ENCODE data around the gene CAPN14. TPM values are rescaled to one million over a fixed set of nuclear protein-coding genes. Genes with fewer than 3 reads are reported as not detected.
A peak's percentile ranks its signal among the peaks of the same experiment; 100 is the strongest.

Gene CAPN14, protein sequence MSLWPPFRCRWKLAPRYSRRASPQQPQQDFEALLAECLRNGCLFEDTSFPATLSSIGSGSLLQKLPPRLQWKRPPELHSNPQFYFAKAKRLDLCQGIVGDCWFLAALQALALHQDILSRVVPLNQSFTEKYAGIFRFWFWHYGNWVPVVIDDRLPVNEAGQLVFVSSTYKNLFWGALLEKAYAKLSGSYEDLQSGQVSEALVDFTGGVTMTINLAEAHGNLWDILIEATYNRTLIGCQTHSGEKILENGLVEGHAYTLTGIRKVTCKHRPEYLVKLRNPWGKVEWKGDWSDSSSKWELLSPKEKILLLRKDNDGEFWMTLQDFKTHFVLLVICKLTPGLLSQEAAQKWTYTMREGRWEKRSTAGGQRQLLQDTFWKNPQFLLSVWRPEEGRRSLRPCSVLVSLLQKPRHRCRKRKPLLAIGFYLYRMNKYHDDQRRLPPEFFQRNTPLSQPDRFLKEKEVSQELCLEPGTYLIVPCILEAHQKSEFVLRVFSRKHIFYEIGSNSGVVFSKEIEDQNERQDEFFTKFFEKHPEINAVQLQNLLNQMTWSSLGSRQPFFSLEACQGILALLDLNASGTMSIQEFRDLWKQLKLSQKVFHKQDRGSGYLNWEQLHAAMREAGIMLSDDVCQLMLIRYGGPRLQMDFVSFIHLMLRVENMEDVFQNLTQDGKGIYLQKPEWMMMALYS
- not detected for total RNA-seq

- ATAC-seq = no peak
- DNase-seq (ENCODE audit: low spot score) = no peak
These were observed at the start of gene CAPN14 for GRCh38 chr2:31217465-31218200. Gene CAPN14, minus strand, starts transcription at chr2:31217515. Its CDS starts 12,068 bp downstream, at chr2:31205447.

DNA sequence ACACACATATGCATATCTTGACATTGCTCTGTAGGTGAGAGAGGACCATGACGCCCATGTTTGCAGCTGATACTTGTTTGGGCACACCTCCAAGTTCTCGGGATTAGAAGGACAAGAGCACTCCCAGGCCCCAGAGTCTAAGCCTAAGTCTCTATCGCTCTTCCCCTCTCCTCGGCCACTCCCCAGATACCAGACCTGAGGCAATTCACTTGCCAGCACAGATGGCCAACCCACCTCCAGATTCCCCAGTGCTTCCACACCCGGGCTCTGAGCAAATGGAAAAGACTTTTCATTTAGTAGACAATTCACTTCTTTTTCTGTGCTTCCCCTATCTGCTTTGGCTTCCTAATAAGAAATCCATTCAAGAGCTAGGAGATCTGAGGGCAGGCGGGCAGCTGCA is 49.5 kb upstream of the CAPN14 start:
- DNase-seq (ENCODE audit: low spot score) (no peak), ATAC-seq (no peak)

DNA sequence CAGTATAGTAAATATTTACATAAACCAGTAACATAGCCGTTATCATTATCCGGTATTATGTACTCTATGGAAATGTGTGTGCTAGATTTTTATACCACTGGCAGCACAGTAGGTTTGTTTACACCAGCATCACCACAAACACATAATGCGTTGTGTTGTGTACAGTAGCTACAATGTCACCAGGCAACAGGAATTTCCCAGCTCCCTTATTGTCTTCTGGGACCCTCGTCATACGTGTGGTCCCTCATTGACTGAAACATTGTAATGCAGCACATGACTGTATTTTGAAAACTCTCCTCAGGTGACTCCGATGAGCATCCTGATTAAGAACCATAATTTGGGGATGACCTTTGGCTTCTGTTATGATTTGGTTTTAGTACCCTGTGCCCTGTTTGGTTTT is 47.9 kb upstream of the CAPN14 start:
- no peak for ATAC-seq
- no peak for DNase-seq (ENCODE audit: low spot score)

DNA sequence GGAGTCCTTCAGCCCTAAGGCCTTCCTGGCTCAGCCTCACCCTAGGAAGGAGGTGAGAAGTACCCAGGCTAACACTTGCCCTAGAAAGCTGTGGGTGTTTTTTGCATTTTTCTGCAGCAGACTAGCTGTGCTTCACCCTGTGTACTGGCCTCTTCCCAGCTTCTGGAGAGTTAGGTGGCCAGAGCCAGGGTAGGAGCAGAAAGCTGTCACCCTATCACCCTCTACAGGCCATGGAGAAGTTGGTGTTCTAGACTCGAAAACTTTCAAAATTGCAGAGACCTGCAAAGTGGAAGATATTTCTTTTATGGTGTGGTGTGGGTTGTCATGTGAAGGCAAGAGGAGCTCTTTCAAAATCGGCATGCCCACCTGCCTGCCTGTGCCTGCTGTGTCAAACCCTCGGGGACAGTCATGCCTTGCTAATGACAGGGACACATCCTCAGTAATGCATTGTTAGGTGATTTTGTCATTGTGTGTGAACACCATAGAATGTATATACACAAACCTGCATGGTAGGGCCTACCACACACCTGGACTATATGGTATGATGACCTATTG is 46.4 kb upstream of the CAPN14 start:
- ATAC-seq = peak; percentile 26
- no peak for DNase-seq (ENCODE audit: low spot score)

DNA sequence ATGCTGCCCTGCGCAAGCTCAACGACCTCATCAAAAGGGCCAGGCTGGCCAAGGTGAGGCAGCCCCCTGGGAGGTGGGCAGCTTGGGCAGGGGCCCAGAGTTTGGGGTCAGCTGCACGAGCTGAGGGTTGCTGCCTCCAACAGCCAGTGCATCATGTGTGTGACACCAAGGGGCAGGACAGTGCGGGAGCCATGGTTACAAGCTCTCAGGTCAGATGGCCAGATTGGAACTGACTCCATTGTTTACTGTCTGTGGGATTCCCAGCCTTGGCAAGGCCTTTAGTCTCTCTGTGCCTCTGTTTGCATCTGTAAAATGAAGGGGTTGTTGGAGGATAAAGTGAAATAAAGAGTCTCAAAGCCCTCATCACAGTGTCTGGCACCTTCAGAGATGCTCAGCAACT is 43.6 kb upstream of the CAPN14 start:
- no peak for DNase-seq (ENCODE audit: low spot score)
- ATAC-seq = no peak

DNA sequence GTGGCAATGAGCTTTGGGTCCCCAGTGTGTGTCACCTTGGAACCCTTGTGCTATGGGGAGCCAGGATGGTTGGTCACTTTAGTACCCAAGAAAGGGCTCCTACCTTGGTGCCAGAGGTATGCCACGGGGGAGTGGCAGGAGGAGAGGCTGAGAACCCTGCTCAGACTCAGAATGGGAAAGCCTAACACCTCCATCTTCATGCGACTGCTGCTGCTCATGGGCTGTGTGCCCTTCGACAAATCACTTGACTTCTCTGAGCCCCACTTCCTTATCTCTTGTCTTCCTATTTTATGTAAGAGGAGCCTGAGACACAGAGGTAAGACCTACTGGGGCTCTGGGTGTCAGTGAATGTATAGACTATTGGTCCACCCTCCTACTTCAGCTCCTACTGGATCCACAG is 41.8 kb upstream of the CAPN14 start:
- DNase-seq (ENCODE audit: low spot score) (no peak), ATAC-seq (no peak)

DNA sequence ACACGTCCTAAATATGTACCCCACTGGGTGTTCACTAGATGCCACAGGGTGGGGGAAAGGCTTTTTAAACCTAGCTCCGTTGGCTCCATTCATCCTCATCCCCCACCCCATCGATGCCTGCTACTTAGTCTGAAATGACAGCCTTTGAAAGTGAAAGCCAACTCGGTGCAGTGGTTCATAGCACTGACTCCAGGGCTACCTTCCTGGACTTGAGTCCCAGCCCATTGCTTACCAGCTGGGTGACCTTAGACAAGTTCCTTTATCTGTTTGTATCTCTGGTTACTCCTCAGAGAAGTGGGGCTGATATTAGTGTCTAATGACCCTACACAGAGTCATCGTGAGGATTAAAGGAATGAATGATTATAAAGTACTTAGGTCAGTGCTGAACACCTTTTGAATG is 41.0 kb upstream of the CAPN14 start:
- DNase-seq (ENCODE audit: low spot score) (no peak), ATAC-seq (no peak)

DNA sequence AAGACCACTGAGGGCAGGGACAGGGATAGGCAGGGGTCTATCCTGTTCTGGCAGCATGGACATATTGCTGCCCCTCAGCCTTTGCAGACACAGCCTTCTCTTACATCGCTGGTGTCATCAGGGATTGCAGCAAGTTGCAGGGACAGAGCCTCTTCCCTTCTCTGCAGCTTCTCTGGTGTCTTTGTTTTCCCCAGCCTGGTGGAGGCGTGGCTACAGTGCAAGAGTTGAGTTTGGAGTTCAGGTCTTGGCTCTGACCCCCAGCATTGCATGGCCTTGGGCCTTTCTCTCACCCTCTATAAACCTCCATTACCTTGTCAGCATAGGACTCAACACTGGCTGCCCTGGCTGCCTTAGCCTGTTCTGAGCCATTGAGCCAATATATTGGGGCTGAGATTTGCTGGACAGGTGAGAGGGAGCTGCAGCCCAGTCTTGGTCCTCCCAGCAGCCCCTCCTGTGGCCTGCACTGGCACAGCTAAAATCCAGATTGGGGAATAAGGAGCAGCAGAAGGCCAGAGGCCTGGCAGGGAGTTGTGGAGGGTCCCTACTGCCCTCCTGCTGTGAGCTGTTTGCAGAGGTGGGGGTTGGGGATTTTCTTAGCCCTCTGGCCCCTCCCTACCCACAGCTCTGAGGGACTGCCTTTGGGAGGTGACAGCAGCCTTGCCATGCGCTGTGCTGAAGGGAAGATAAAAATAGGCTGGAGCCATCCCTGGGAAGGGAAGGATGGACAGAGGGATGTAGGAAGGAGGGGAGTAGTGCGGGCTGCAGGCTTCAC is 39.5 kb upstream of the CAPN14 start:
- DNase-seq (ENCODE audit: low spot score) (no peak), ATAC-seq (no peak)

DNA sequence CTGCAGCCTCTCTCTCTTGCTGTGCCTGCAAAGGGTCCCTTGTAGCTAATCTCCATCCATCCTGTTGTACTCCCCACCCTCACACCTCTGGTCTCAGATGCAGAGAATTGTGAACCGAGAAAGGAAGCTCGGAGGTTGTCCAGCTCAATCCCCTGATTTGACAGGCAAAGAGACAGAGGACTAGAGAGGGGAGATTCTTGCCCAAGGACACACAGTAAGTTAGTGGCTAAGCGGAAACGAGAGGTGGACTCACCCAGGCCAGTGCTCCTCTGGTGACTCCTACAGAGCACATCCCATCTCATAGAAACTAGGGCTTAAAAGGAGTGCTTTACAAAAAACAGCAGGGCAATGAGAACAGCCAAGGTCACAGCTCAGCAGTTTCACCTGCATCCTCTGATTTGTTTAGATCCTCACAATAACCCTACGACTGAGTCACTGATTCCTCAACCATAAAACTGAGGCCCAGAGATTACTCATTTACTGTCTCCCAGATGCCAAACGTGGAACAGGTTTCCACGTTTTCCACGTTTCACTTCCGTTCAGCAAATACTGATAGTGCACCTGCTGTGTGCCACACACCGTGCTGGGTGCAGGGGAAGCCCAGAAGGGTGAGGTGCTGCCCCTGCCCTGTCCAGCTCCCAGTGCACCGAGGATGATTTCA is 38.7 kb upstream of the CAPN14 start:
- no peak for ATAC-seq

GRCh38 chr2:31254237-31255203 is 37.2 kb upstream of the CAPN14 start:
- no peak for ATAC-seq

More for the DNA sequence above, 38.7 kb upstream of the CAPN14 start:
- DNase-seq (ENCODE audit: low spot score) = no peak

GRCh38 chr2:31253356-31254131 is 36.2 kb upstream of the CAPN14 start:
- DNase-seq (ENCODE audit: low spot score) = no peak
- ATAC-seq = no peak

More at GRCh38 chr2:31254237-31255203, 37.2 kb upstream of the CAPN14 start:
- DNase-seq (ENCODE audit: low spot score) = no peak

DNA sequence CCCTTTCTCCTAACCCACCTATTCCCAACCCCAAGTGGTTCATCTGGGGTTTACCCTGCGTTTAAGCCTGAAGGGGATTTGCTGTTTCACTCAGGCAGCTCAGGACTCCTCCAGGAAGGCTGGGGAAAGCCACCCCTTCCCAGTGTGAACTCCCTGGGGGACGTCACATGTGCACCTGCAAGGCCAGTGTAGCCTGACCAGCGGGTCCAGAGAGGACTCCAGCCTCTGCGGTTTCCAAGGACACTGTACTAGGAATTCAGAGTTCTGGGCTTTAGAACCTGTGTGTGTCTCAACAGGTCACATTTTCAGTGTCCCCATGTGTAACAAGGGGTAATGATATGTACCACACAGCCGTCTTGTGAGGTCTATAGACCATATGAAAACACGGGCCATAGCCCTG is 34.5 kb upstream of the CAPN14 start:
- ATAC-seq = no peak
- no peak for DNase-seq (ENCODE audit: low spot score)

- DNase-seq (ENCODE audit: low spot score) = no peak
- peak; percentile 69 for ATAC-seq
These were observed 33.7 kb upstream of the CAPN14 start for GRCh38 chr2:31251018-31251417.

DNA sequence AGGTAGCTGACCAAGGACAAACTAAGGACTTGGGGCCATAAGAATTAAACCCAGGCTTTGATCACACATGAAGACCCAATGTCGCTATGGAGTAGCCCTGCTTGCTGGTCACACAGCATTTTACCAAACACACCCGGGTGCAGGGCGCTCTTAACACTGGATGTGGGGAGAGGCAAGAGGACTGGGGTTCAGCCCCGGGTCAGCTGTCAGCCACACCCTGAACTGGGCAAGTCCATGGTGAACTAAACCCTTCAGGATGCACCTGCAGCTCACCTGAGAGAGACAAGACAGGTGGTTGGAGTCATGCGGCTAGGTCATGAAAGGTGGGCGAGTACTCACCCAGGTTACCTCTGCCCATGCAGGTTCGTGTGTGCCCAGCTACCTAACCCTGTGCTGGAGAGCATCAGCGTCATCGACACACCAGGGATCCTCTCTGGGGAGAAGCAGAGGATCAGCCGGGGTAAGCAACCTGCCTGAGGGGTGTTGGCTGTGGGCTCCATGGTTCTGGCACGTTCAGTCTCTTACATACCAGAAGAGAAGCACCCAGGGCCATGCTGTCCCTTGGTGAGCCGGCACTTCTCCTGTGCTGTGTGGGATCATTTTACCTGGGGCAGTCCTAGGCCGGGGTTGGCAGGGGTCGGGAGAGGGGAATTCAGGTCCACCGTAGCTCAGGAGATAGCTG is 31.8 kb upstream of the CAPN14 start:
- ATAC-seq = no peak
- no peak for DNase-seq (ENCODE audit: low spot score)

GRCh38 chr2:31248139-31248538 is 30.8 kb upstream of the CAPN14 start:
- no peak for ATAC-seq
- DNase-seq (ENCODE audit: low spot score) = no peak

GRCh38 chr2:31247711-31248110 is 30.4 kb upstream of the CAPN14 start:
- no peak for ATAC-seq
- DNase-seq (ENCODE audit: low spot score) = no peak

DNA sequence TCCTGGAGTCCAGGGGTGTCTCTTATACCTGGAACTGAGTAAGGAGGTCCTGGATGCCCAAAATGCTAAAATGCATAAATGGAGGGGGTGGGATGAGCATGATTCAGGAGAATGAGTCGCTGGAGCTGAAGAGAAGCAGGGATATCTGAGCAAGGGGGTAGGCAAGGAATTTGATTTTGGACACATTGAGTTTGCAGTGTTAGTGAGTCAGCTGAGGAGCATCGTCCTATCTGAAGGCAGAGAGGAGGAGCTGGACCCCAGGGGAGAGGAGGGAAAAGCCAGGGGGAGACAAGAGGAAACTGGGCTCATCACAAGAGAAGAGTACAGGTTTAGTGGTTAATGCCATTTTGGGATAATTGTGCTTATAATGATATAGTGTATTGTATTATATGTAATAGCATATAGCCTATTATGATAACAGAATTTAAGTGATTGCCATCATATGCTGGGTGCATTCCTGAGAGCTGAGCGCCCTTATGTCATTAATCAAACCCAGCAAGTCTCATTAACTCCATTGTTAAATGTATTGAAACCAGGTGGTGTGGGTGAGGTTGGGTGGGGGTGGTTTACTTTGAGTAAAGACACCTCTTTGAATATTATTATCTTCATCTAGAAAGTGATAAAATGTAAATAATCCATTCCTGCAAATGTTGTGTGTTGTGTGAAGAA is 29.0 kb upstream of the CAPN14 start:
- DNase-seq (ENCODE audit: low spot score) = no peak

More for the DNA sequence above, 29.0 kb upstream of the CAPN14 start:
- no peak for ATAC-seq

Measured in left lobe of liver (tissue), 2 donors.